Keratinocyte (primary cell): ENCODE results near the gene TAF11L13.
"Not testable (repeated sequence)": the region's sequence is repeated elsewhere in the genome, so short reads cannot be mapped to it uniquely, and the experiment has no call there.

Source experiments
- CTCF ChIP-seq, 3 experiments: IDR thresholded peaks in 1 of 3; conservative IDR thresholded peaks in 1 of 3; optimal IDR thresholded peaks in 1 of 3; 2 replicates in 2 of 3; 3 replicates in 1 of 3; pipeline versions ENCODE3 to v1.5.1; 2011; ENCODE audit warnings: low read length in 3 of 3, mild to moderate bottlenecking in 3 of 3, moderate library complexity in 2 of 3, control low read depth in 1 of 3, inconsistent platforms in 1 of 3; ENCODE audit not compliant: insufficient read depth in 2 of 3; ENCODE audit errors: extremely low read depth in 1 of 3
- EZH2 ChIP-seq: IDR thresholded peaks from one replicate; pipeline ENCODE4 v1.6.1; 2012; ENCODE audit warnings: inconsistent platforms, mild to moderate bottlenecking, low read length, moderate library complexity

- not testable (repeated sequence) for TF ChIP-seq CTCF (optimal IDR thresholded peaks at IDR 0.05 in 1 of 3, IDR thresholded peaks at IDR 0.05 in 1 of 3, conservative IDR thresholded peaks at IDR 0.05 in 1 of 3; ENCODE audit: extremely low read depth in 1 of 3, insufficient read depth in 2 of 3, low read length in 3 of 3); EZH2
These were observed 24.4 kb upstream of the TAF11L13 start for GRCh38 chr5:17607461-17607860.
